GM18870 (cell line): ENCODE data around the gene ZBTB8A.
A peak's percentile ranks its signal among the peaks of the same experiment; 100 is the strongest.

Experiments
- ATAC-seq: cut with Tn5 transposase; IDR thresholded peaks from one replicate; pipeline ENCODE4 v1.9.1; 2021; ENCODE audit warnings: moderate library complexity; ENCODE audit not compliant: unreplicated experiment

ZBTB8A gene

DNA sequence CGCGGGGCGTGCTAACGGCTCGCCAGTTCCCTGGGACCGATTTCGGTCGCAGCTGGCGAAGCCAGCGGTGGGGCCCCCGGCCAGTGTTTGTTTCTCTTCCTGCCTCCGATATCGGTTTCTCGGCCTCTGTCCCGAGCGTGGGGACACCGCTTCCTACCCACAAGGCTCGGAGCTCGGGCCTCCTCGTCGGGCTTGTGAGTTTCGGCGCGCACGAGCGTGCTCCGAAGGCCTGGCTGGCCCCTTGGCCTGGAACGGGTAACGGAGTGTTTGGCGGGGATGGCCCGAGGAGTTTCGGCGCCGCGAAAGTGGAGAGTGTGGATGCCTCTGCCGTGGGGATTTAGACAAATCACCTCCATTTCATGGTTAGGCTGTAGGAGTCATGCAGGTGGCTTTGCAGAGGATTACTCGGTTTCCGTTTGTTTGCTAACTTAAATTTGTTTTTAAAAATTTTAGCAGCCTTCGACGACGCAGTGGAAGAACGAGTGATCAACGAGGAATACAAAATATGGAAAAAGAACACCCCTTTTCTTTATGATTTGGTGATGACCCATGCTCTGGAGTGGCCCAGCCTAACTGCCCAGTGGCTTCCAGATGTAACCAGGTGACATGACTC lies 112.3 kb downstream of the ZBTB8A start:
- ATAC-seq: peak; percentile 26

DNA sequence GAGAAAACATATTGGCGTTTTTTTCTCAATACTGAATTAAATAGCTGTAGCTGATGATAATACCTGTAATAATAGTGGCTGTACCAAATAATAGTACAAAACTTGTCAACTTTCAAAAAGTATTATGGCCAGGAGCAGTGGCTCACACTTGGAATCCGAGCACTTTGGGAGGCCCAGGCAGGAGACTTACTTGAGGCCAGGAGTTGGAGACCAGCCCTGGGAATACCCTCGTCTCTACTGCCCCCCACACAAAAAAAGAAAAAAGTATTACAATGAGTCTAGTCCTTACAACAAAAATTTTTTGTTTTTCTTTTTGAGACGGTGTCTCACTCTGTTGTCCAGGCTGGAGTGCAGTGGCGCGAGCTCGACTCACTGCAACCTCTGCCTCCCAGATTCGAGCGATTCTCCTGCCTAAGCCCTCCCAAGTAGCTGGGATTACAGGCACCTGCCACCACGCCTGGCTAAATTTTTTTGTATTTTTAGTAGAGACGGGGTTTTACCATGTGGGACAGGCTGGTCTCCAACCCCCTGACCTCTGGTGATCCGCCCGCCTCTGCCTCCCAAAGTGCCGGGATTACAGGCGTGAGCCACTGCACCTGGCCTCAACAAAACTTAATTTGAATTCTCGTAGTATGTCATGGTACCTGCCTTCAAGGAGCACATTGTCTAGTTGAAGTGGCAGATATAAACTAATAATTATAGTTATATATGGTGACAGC lies 113.2 kb downstream of the ZBTB8A start:
- ATAC-seq: no peak
